Calu3 (cell line): ENCODE measurements around the gene ADGRL3. TPM values are rescaled to one million over a fixed set of nuclear protein-coding genes. Genes with fewer than 3 reads are reported as not detected.

Source experiments
- BruUV-seq: library from RNA; stranded (reverse); fragments of 400-500 nt; replicated peaks from 2 replicates; lab custom pipeline; 2021; lab: Mats Ljungman, UMichigan
- CTCF ChIA-PET: fragments of 300-600 bp; sonication (Branson Sonifier 250); formaldehyde crosslinking; loops from one replicate; lab custom pipeline; 2022; ENCODE audit warnings: antibody characterized with exemption; lab: Charles Lee
- DNase-seq: peaks from one replicate; pipeline ENCODE4 v3.0.0; 2022
- H3K27ac Mint-ChIP-seq: one replicate; pipeline ENCODE4 v1.8.0; 2022; ENCODE audit warnings: mixed read lengths; ENCODE audit not compliant: unreplicated experiment
- H3K27me3 Mint-ChIP-seq: one replicate; pipeline ENCODE4 v1.8.0; 2022; ENCODE audit warnings: mixed read lengths; ENCODE audit not compliant: unreplicated experiment
- H3K36me3 Mint-ChIP-seq: one replicate; pipeline ENCODE4 v1.8.0; 2022; ENCODE audit warnings: mild to moderate bottlenecking, moderate library complexity, mixed read lengths; ENCODE audit not compliant: insufficient read depth, unreplicated experiment
- H3K4me1 Mint-ChIP-seq: one replicate; pipeline ENCODE4 v1.8.0; 2022; ENCODE audit warnings: mild to moderate bottlenecking, low read depth, mixed read lengths; ENCODE audit not compliant: unreplicated experiment
- H3K4me3 Mint-ChIP-seq: one replicate; pipeline ENCODE4 v1.8.0; 2022; ENCODE audit warnings: mild to moderate bottlenecking, low read depth, moderate library complexity, mixed read lengths; ENCODE audit not compliant: unreplicated experiment
- H3K9me3 Mint-ChIP-seq: one replicate; pipeline ENCODE4 v1.8.0; 2022; ENCODE audit warnings: low read depth, mixed read lengths; ENCODE audit not compliant: unreplicated experiment
- intact Hi-C: fragments of 100-400 bp; cut with micrococcal nuclease; formaldehyde crosslinking; loops from one replicate; pipeline ENCODE4 v1.10.0; 2022; ENCODE audit not compliant: unreplicated experiment
- total RNA-seq: library from RNA; stranded (reverse); gene quantifications from 2 replicates; pipeline ENCODE4 v1.2.3, GENCODE V29; 2022
- TF ChIP-seq, protein P1 (sequence below): fragments of 200-600 bp; IDR thresholded peaks from one replicate; pipeline ENCODE4 v1.8.0; 2022; ENCODE audit warnings: antibody characterized with exemption; ENCODE audit not compliant: unreplicated experiment

The ADGRL3 gene
- total RNA-seq, 1 experiment from 2014 or later = 0.66 TPM

DNA sequence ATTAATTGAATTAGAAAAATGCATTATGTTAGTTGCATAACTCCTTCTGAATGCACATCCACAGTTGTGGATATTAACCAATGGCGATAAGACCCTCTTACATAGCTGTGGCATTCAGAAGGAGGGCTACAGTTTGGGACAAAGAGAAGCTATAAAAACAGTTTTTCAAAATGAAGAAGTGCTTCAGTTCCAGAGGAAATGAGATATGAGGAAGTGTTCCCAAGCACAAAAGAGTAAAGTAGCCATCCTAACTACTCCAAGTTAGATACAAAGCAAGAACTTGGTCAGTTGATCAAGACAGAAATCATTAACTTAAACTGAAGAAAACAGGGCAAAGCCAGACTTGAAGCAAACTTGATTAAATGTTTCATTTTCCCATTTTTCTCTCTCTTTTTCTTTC is 17.2 kb upstream of the ADGRL3 start:
- DNase-seq = no peak
- Mint-ChIP-seq H3K36me3 (no peaks in the 10 kb centered on the region), H3K9me3 (peaks cover 5% of the 10 kb centered on the region), H3K4me3 (no peak overlapping the region), H3K27me3 (no peaks in the 10 kb centered on the region), H3K27ac (no peak overlapping the region), H3K4me1 (no peaks in the 10 kb centered on the region)
- TF ChIP-seq, protein P1, sequence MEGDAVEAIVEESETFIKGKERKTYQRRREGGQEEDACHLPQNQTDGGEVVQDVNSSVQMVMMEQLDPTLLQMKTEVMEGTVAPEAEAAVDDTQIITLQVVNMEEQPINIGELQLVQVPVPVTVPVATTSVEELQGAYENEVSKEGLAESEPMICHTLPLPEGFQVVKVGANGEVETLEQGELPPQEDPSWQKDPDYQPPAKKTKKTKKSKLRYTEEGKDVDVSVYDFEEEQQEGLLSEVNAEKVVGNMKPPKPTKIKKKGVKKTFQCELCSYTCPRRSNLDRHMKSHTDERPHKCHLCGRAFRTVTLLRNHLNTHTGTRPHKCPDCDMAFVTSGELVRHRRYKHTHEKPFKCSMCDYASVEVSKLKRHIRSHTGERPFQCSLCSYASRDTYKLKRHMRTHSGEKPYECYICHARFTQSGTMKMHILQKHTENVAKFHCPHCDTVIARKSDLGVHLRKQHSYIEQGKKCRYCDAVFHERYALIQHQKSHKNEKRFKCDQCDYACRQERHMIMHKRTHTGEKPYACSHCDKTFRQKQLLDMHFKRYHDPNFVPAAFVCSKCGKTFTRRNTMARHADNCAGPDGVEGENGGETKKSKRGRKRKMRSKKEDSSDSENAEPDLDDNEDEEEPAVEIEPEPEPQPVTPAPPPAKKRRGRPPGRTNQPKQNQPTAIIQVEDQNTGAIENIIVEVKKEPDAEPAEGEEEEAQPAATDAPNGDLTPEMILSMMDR = no peak
- CTCF ChIA-PET = no interaction called here
- BruUV-seq = no TSS peak
- intact Hi-C loops = no loop called here

- Mint-ChIP-seq H3K27ac (no peak overlapping the region), H3K4me3 (no peak overlapping the region), H3K36me3 (no peaks in the 10 kb centered on the region), H3K4me1 (no peaks in the 10 kb centered on the region), H3K27me3 (no peaks in the 10 kb centered on the region), H3K9me3 (peaks cover 8% of the 10 kb centered on the region)
- CTCF ChIA-PET = no interaction called here
- no TSS peak for BruUV-seq
- DNase-seq = no peak
- intact Hi-C loops = no loop called here
- TF ChIP-seq, protein P1 = no peak
Measured at GRCh38 chr4:61185288-61185687, 14.8 kb upstream of the ADGRL3 start.

DNA sequence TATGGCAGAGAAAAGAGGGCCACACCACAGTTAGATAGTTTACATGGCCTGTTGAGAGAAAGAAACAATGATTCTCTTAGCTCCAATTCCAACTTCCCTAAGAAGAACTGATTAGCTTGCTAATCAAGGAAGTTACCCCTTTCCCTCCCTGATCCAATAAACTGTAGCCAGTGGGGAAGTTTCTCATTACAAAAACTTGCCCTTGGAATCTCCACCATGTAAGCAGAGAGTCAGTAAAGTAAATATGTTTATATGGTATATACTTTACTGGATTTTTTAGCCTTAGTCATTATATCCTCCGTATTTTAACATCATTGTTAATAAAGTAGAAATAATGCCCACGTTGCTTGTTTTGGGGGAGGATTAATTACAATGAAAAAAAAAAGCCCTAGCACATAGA is 7.7 kb upstream of the ADGRL3 start:
- no peaks in the 10 kb centered on the region for H3K36me3 Mint-ChIP-seq
- H3K4me3 Mint-ChIP-seq = no peak overlapping the region
- CTCF ChIA-PET = no interaction called here
- peaks cover 3% of the 10 kb centered on the region for H3K9me3 Mint-ChIP-seq
- no peak overlapping the region for H3K27ac Mint-ChIP-seq
- TF ChIP-seq, protein P1 = no peak
- H3K4me1 Mint-ChIP-seq = no peaks in the 10 kb centered on the region
- H3K27me3 Mint-ChIP-seq = no peaks in the 10 kb centered on the region
- intact Hi-C loops = no loop called here
- DNase-seq = no peak
- BruUV-seq = no TSS peak

DNA sequence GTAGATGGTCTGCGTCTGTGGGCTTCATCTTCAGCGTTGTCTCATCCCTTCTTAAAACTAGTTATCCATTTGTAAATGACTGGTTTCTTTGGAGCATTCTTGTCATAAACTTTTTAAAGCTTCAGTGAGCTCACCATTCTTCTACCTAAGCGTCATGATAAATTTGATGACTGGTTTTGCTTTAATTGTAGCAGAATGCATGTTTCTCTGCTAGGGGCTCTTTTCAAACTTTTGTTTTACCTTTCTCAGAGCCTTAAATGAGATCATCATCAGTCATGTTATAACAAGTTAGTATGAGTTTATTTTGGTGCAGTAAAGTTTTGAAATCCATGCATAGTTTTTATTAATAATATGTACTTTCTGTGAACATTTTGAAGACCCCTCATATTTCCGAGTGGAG is 6.3 kb upstream of the ADGRL3 start:
- no peak for DNase-seq
- Mint-ChIP-seq H3K4me1 (no peaks in the 10 kb centered on the region), H3K36me3 (no peaks in the 10 kb centered on the region), H3K27me3 (peaks cover 6% of the 10 kb centered on the region), H3K9me3 (peaks cover under 1% of the 10 kb centered on the region), H3K4me3 (no peak overlapping the region), H3K27ac (no peak overlapping the region)
- BruUV-seq = no TSS peak
- CTCF ChIA-PET = no interaction called here
- TF ChIP-seq, protein P1 = no peak
- intact Hi-C loops = no loop called here
